Astrocyte (in vitro differentiated cells and primary cell): Measurements from ENCODE around the gene UBE2M. TPM values are rescaled to one million over a fixed set of nuclear protein-coding genes. Genes with fewer than 3 reads are reported as not detected.

Experiments
- DNase-seq: peaks from one replicate; pipeline ENCODE4 v3.0.0-alpha.2; 2010; ENCODE audit warnings: low read depth
- FAIRE-seq: peaks from 2 replicates; lab custom pipeline; 2011; peaks lifted over from hg19 to GRCh38; lab: Jason Lieb, UNC
- H2AFZ ChIP-seq: 2 replicates; pipeline ENCODE4 v1.6.0; 2012; ENCODE audit warnings: low read depth, low read length, inconsistent platforms
- H3K27ac ChIP-seq: 2 replicates; pipeline ENCODE4 v1.5.1; 2011; ENCODE audit warnings: low read depth, low read length, inconsistent platforms
- H3K27me3 ChIP-seq: 2 replicates; pipeline ENCODE4 v1.6.0; 2011; ENCODE audit warnings: low read length, inconsistent platforms; ENCODE audit not compliant: insufficient read depth
- H3K36me3 ChIP-seq: 2 replicates; pipeline ENCODE4 v1.5.1; 2011; ENCODE audit warnings: low read length, inconsistent platforms; ENCODE audit not compliant: insufficient read depth
- H3K4me1 ChIP-seq: 2 replicates; pipeline ENCODE4 v1.5.1; 2011; ENCODE audit warnings: low read length, inconsistent platforms; ENCODE audit not compliant: insufficient read depth
- H3K4me2 ChIP-seq: 2 replicates; pipeline ENCODE4 v1.6.0; 2012; ENCODE audit warnings: low read length, inconsistent platforms
- H3K4me3 ChIP-seq: 2 replicates; pipeline ENCODE4 v1.5.1; 2011; ENCODE audit warnings: low read depth, mild to moderate bottlenecking, low read length, inconsistent platforms; ENCODE audit not compliant: insufficient read depth
- H3K79me2 ChIP-seq: 2 replicates; pipeline ENCODE4 v1.6.0; 2012; ENCODE audit warnings: mild to moderate bottlenecking, low read length, inconsistent platforms; ENCODE audit not compliant: insufficient read depth
- H3K9ac ChIP-seq: 2 replicates; pipeline ENCODE4 v1.6.0; 2012; ENCODE audit warnings: mild to moderate bottlenecking, low read length, inconsistent platforms
- H3K9me3 ChIP-seq: 2 replicates; pipeline ENCODE4 v1.5.1; 2012; ENCODE audit warnings: low read depth, mild to moderate bottlenecking, low read length, inconsistent platforms; ENCODE audit not compliant: insufficient read depth
- H4K20me1 ChIP-seq: 2 replicates; pipeline ENCODE4 v1.6.0; 2012; ENCODE audit warnings: low read length, inconsistent platforms; ENCODE audit not compliant: insufficient read depth
- H3K27ac Mint-ChIP-seq: one replicate; pipeline ENCODE4 v1.8.0; 2021; ENCODE audit warnings: mild to moderate bottlenecking, mixed read lengths; ENCODE audit not compliant: unreplicated experiment
- H3K27me3 Mint-ChIP-seq: one replicate; pipeline ENCODE4 v1.8.0; 2021; ENCODE audit warnings: low read depth, mixed read lengths; ENCODE audit not compliant: unreplicated experiment
- H3K36me3 Mint-ChIP-seq: one replicate; pipeline ENCODE4 v1.8.0; 2021; ENCODE audit warnings: low read depth, mixed read lengths; ENCODE audit not compliant: unreplicated experiment
- H3K4me1 Mint-ChIP-seq: one replicate; pipeline ENCODE4 v1.8.0; 2021; ENCODE audit warnings: low read depth, mixed read lengths; ENCODE audit not compliant: unreplicated experiment
- H3K4me3 Mint-ChIP-seq: one replicate; pipeline ENCODE4 v1.8.0; 2021; ENCODE audit warnings: mild to moderate bottlenecking, moderate library complexity, mixed read lengths; ENCODE audit not compliant: unreplicated experiment
- H3K9me3 Mint-ChIP-seq: one replicate; pipeline ENCODE4 v1.8.0; 2021; ENCODE audit warnings: mild to moderate bottlenecking, mixed read lengths; ENCODE audit not compliant: unreplicated experiment
- CTCF ChIP-seq: IDR thresholded peaks from 2 replicates; pipeline ENCODE4 v1.5.1; 2011; ENCODE audit warnings: low read depth, mild to moderate bottlenecking, inconsistent platforms, low read length, moderate library complexity; ENCODE audit not compliant: insufficient read depth
- EZH2 ChIP-seq: IDR thresholded peaks from 2 replicates; pipeline ENCODE4 v1.6.1; 2012; ENCODE audit warnings: mild to moderate bottlenecking, low read length, inconsistent platforms; ENCODE audit not compliant: insufficient read depth
- total RNA-seq: library from RNA; stranded (reverse); gene quantifications from 2 replicates; pipeline ENCODE4 v1.2.1, GENCODE V29; 2021

Gene UBE2M
- total RNA-seq, 1 donor from 2014 or later, result 113 TPM

DNA sequence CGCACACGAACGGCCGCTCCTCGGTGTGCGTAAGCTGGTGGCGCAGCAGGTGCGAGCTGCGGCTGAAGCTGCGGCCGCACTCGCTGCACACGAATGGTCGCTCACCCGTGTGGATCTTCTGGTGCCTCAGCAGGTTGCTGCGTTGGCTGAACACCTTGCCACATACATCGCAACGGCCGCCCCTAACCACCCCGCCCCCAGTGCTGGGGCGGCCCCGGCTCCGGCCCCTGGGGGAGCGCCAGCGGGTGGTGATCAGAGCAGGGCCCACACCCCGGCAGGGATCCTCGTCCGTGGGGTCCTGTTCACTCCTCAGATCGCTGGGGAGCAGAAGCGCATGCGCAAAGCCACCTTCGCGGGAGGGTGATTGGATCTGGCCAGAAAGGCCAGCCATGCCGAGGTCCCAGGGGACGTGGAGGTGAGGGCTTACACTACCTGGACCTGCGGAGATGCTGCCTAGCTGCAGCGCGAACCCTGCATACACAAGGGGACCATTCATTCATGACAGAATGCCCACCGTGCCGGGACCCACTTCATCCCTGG, 4.7 kb upstream of the UBE2M start:
- H3K36me3 ChIP-seq, result no peaks in the 10 kb centered on the region
- Mint-ChIP-seq H3K9me3 (peaks cover 2% of the 10 kb centered on the region), H3K36me3 (peaks cover 7% of the 10 kb centered on the region), H3K4me1 (peaks cover 4% of the 10 kb centered on the region), H3K27me3 (no peaks in the 10 kb centered on the region), H3K4me3 (peak overlapping the region; percentile 20), H3K27ac (no peak overlapping the region)
- peaks cover 4% of the 10 kb centered on the region for H3K79me2 ChIP-seq
- H3K27ac ChIP-seq, result no peak overlapping the region
- peak overlapping the region; percentile 78 for H3K4me2 ChIP-seq
- peaks cover 8% of the 10 kb centered on the region for H4K20me1 ChIP-seq
- peaks cover 10% of the 10 kb centered on the region for H3K27me3 ChIP-seq
- TF ChIP-seq CTCF, result no peak
- no peak for TF ChIP-seq EZH2
- no peak overlapping the region for H2AFZ ChIP-seq
- H3K4me1 ChIP-seq, result peaks cover 27% of the 10 kb centered on the region
- FAIRE-seq (no peak), DNase-seq (no peak)
- no peaks in the 10 kb centered on the region for H3K9me3 ChIP-seq
- H3K9ac ChIP-seq, result peak overlapping the region; percentile 18
- peak overlapping the region; percentile 46 for H3K4me3 ChIP-seq

- no peak overlapping the region for H3K27ac ChIP-seq
- Mint-ChIP-seq H3K4me3 (no peak overlapping the region), H3K4me1 (peaks cover 4% of the 10 kb centered on the region), H3K27me3 (no peaks in the 10 kb centered on the region), H3K36me3 (peaks cover 7% of the 10 kb centered on the region), H3K27ac (no peak overlapping the region), H3K9me3 (peaks cover 2% of the 10 kb centered on the region)
- FAIRE-seq (no peak), DNase-seq (peak; percentile 44)
- peak overlapping the region; percentile 46 for H3K9ac ChIP-seq
- H3K4me2 ChIP-seq, result peak overlapping the region; percentile 78
- peaks cover 11% of the 10 kb centered on the region for H3K79me2 ChIP-seq
- peak overlapping the region; percentile 46 for H3K4me3 ChIP-seq
- peaks cover 15% of the 10 kb centered on the region for H4K20me1 ChIP-seq
- H2AFZ ChIP-seq, result peak overlapping the region; percentile 18
- H3K9me3 ChIP-seq, result no peaks in the 10 kb centered on the region
- H3K27me3 ChIP-seq, result peaks cover 10% of the 10 kb centered on the region
- peak; percentile 45 for TF ChIP-seq EZH2
- TF ChIP-seq CTCF, result no peak
- peaks cover 28% of the 10 kb centered on the region for H3K4me1 ChIP-seq
- no peaks in the 10 kb centered on the region for H3K36me3 ChIP-seq
Observed at GRCh38 chr19:58562122-58563033, 4.0 kb upstream of the UBE2M start.
